Suprapubic skin (tissue), 3 donors: ENCODE data around the gene PDZD8.

Experiments used
- POLR2AphosphoS5 ChIP-seq, 3 donors: sonication (generic); formaldehyde crosslinking; IDR thresholded peaks; one replicate each; pipeline ENCODE4 v1.6.1; 2017; ENCODE audit warnings: antibody characterized with exemption in 3 of 3
- TF ChIP-seq, protein P1 (sequence below), 2 donors: fragments of 200-600 bp in 1 of 2; fragments of 450-650 bp in 1 of 2; sonication (generic) in 1 of 2; IDR thresholded peaks; one replicate each; pipeline ENCODE4 v1.5.1; 2016 to 2019; ENCODE audit warnings: antibody characterized with exemption in 2 of 2, mild to moderate bottlenecking in 1 of 2, moderate library complexity in 1 of 2

DNA sequence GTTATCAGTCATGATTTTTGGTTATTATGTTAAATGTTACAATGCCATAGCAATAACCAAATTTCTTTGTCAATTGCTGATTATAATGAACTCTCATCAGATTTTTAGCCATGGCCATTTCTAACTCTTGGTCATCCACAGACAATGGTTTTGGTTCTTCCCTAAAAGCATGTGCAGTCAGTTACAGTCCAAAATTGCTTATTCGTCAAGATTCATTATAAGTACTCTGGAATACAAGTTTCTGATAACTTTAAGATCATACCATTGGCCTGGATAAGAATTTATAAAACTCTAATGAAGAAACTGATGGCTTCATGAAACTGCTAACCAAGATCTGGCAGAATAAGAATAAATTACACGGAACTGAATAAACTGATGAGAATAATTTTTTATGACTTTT, 50.9 kb downstream of the PDZD8 start:
- no peak for TF ChIP-seq POLR2AphosphoS5 (IDR thresholded peaks at IDR 0.05)
- TF ChIP-seq, protein P1, sequence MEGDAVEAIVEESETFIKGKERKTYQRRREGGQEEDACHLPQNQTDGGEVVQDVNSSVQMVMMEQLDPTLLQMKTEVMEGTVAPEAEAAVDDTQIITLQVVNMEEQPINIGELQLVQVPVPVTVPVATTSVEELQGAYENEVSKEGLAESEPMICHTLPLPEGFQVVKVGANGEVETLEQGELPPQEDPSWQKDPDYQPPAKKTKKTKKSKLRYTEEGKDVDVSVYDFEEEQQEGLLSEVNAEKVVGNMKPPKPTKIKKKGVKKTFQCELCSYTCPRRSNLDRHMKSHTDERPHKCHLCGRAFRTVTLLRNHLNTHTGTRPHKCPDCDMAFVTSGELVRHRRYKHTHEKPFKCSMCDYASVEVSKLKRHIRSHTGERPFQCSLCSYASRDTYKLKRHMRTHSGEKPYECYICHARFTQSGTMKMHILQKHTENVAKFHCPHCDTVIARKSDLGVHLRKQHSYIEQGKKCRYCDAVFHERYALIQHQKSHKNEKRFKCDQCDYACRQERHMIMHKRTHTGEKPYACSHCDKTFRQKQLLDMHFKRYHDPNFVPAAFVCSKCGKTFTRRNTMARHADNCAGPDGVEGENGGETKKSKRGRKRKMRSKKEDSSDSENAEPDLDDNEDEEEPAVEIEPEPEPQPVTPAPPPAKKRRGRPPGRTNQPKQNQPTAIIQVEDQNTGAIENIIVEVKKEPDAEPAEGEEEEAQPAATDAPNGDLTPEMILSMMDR (IDR thresholded peaks at IDR 0.05), result no peak
